H1 (cell line): ENCODE results near the gene TMEM183A. TPM values are rescaled to one million over a fixed set of nuclear protein-coding genes. Genes with fewer than 3 reads are reported as not detected.

Experiments
- CTCF ChIA-PET: fragments of 300-600 bp; sonication (Branson Sonifier 250); formaldehyde crosslinking; loops from one replicate; lab custom pipeline; 2021; ENCODE audit not compliant: partially characterized antibody; lab: Charles Lee
- POLR2A ChIA-PET: fragments of 300-600 bp; sonication (Branson Sonifier 250); formaldehyde crosslinking; loops from one replicate; lab custom pipeline; 2021; ENCODE audit warnings: inconsistent platforms; ENCODE audit not compliant: partially characterized antibody; lab: Charles Lee
- DNase-seq, 2 experiments: peaks; one replicate each; pipeline versions ENCODE4 v3.0.0 to v3.0.0-alpha.2; 2010 to 2022; ENCODE audit warnings: low spot score in 2 of 2, low read depth in 1 of 2, mixed read lengths in 1 of 2
- FAIRE-seq: peaks from 2 replicates; lab custom pipeline; 2011; peaks lifted over from hg19 to GRCh38; lab: Jason Lieb, UNC
- H2AFZ ChIP-seq: 2 replicates; pipeline ENCODE4 v1.8.1; 2012; ENCODE audit warnings: low read length, inconsistent platforms
- H2AK5ac ChIP-seq: 2 replicates; pipeline ENCODE4 v1.6.1; 2013; ENCODE audit warnings: low read depth, low read length
- H2BK120ac ChIP-seq: replicated peaks from 2 replicates; pipeline ENCODE3; 2013; ENCODE audit warnings: low read depth, low read length, inconsistent platforms
- H2BK12ac ChIP-seq: 2 replicates; pipeline ENCODE4 v1.6.1; 2013; ENCODE audit warnings: low read depth, low read length
- H2BK15ac ChIP-seq: 2 replicates; pipeline ENCODE4 v1.6.1; 2013; ENCODE audit warnings: low read length
- H2BK20ac ChIP-seq: 2 replicates; pipeline ENCODE4 v1.6.1; 2013; ENCODE audit warnings: low read length
- H2BK5ac ChIP-seq: 2 replicates; pipeline ENCODE4 v1.6.1; 2013; ENCODE audit warnings: low read depth, low read length
- H3K14ac ChIP-seq: 2 replicates; pipeline ENCODE4 v1.6.1; 2013; ENCODE audit warnings: inconsistent platforms; ENCODE audit not compliant: insufficient read length
- H3K18ac ChIP-seq: 2 replicates; pipeline ENCODE4 v1.6.1; 2013; ENCODE audit warnings: low read length; ENCODE audit errors: extremely low read depth
- H3K23ac ChIP-seq: 2 replicates; pipeline ENCODE4 v1.6.1; 2013; ENCODE audit warnings: inconsistent platforms; ENCODE audit not compliant: insufficient read length
- H3K23me2 ChIP-seq: 2 replicates; pipeline ENCODE4 v1.6.1; 2013; ENCODE audit warnings: low read depth, low read length
- H3K27ac ChIP-seq: 2 replicates; pipeline ENCODE4 v1.6.1; 2011; ENCODE audit warnings: low read depth, low read length, inconsistent platforms
- H3K27me3 ChIP-seq, 4 experiments: replicated peaks in 1 of 4; 1 replicate in 1 of 4; 2 replicates in 3 of 4; pipeline versions ENCODE4 v1.6.1 to v1.8.1; 2011 to 2013; ENCODE audit warnings: low read length in 3 of 4, mild to moderate bottlenecking in 3 of 4, inconsistent platforms in 2 of 4, mixed read lengths in 2 of 4, moderate library complexity in 1 of 4; ENCODE audit not compliant: control insufficient read depth in 3 of 4, insufficient read depth in 3 of 4; ENCODE audit errors: extremely low read depth in 1 of 4
- H3K36me3 ChIP-seq, 4 experiments: 2 replicates each; pipeline versions ENCODE4 v1.6.1 to v1.8.1; 2011 to 2013; ENCODE audit warnings: mild to moderate bottlenecking in 4 of 4, low read length in 3 of 4, moderate library complexity in 2 of 4, control low read depth in 1 of 4, inconsistent platforms in 1 of 4; ENCODE audit not compliant: insufficient read depth in 4 of 4, control insufficient read depth in 2 of 4
- H3K4ac ChIP-seq: replicated peaks from 2 replicates; pipeline ENCODE3; 2013; ENCODE audit warnings: low read length, low read depth, mixed read lengths, inconsistent platforms; ENCODE audit not compliant: insufficient read length
- H3K4me1 ChIP-seq, 4 experiments: replicated peaks in 1 of 4; 1 replicate in 1 of 4; 2 replicates in 3 of 4; pipeline versions ENCODE4 v1.6.1 to v1.8.1; 2011 to 2013; ENCODE audit warnings: low read length in 3 of 4, inconsistent platforms in 2 of 4, mixed read lengths in 1 of 4; ENCODE audit not compliant: insufficient read depth in 4 of 4, control insufficient read depth in 3 of 4
- H3K4me2 ChIP-seq, 2 experiments: 2 replicates each; pipeline versions ENCODE4 v1.6.1 to v1.8.1; 2011 to 2013; ENCODE audit warnings: low read depth in 2 of 2, low read length in 2 of 2, control low read depth in 1 of 2, inconsistent platforms in 1 of 2, mild to moderate bottlenecking in 1 of 2; ENCODE audit not compliant: insufficient read depth in 1 of 2
- H3K4me3 ChIP-seq, 4 experiments: fragments of 200-600, 300-600 bp in 1 of 4; sonication (generic), shearing (Covaris generic), sonication (Bioruptor Twin) in 1 of 4; 2 replicates each; pipeline versions ENCODE4 v1.5.1 to v1.8.1; 2011 to 2016; ENCODE audit warnings: low read length in 4 of 4, low read depth in 3 of 4, control low read depth in 2 of 4, inconsistent platforms in 2 of 4, mild to moderate bottlenecking in 2 of 4, mixed read lengths in 1 of 4, moderate library complexity in 1 of 4; ENCODE audit not compliant: insufficient read depth in 2 of 4; ENCODE audit errors: extremely low read depth in 1 of 4
- H3K56ac ChIP-seq: replicated peaks from 2 replicates; pipeline ENCODE3; 2013; ENCODE audit warnings: low read depth, mild to moderate bottlenecking, mixed read lengths, low read length, inconsistent platforms; ENCODE audit not compliant: insufficient read length
- H3K79me1 ChIP-seq: 2 replicates; pipeline ENCODE4 v1.6.1; 2013; ENCODE audit warnings: low read depth, low read length, control low read depth
- H3K79me2 ChIP-seq, 2 experiments: 2 replicates each; pipeline versions ENCODE4 v1.6.1 to v1.8.1; 2012 to 2013; ENCODE audit warnings: low read length in 2 of 2, mild to moderate bottlenecking in 2 of 2, inconsistent platforms in 1 of 2; ENCODE audit not compliant: insufficient read depth in 2 of 2, control insufficient read depth in 1 of 2
- H3K9ac ChIP-seq, 4 experiments: replicated peaks in 1 of 4; 1 replicate in 1 of 4; 2 replicates in 3 of 4; pipeline versions ENCODE4 v1.6.1 to v1.8.1; 2011 to 2013; ENCODE audit warnings: low read depth in 3 of 4, low read length in 3 of 4, control low read depth in 2 of 4, mild to moderate bottlenecking in 2 of 4, moderate library complexity in 2 of 4, inconsistent platforms in 1 of 4; ENCODE audit errors: extremely low read depth in 1 of 4
- H3K9me3 ChIP-seq, 2 experiments: 2 replicates each; pipeline versions ENCODE4 v1.6.1 to v1.8.1; 2012 to 2013; ENCODE audit warnings: mild to moderate bottlenecking in 2 of 2, moderate library complexity in 2 of 2, control low read depth in 1 of 2, inconsistent platforms in 1 of 2, low read depth in 1 of 2, low read length in 1 of 2, mixed read lengths in 1 of 2; ENCODE audit not compliant: insufficient read depth in 2 of 2
- H4K20me1 ChIP-seq, 2 experiments: replicated peaks in 1 of 2; 2 replicates each; pipeline versions ENCODE3 to v1.8.1; 2011 to 2013; ENCODE audit warnings: inconsistent platforms in 2 of 2, low read length in 2 of 2, mild to moderate bottlenecking in 1 of 2; ENCODE audit not compliant: insufficient read depth in 2 of 2, control insufficient read depth in 1 of 2
- H4K5ac ChIP-seq: 2 replicates; pipeline ENCODE4 v1.6.1; 2013; ENCODE audit warnings: low read length, low read depth, mixed read lengths, inconsistent platforms; ENCODE audit not compliant: insufficient read length
- H4K8ac ChIP-seq: 2 replicates; pipeline ENCODE4 v1.8.0; 2013; ENCODE audit warnings: mild to moderate bottlenecking, moderate library complexity, low read length, inconsistent platforms; ENCODE audit not compliant: insufficient read depth; ENCODE audit errors: extremely low read depth
- H4K91ac ChIP-seq: replicated peaks from 2 replicates; pipeline ENCODE3; 2013; ENCODE audit warnings: low read length, mixed read lengths, inconsistent platforms; ENCODE audit not compliant: insufficient read length
- CHD2 ChIP-seq: IDR thresholded peaks from 2 replicates; pipeline ENCODE4 v1.6.1; 2012; ENCODE audit warnings: low read length, improper control_type of control experiment
- FOSL1 ChIP-seq: IDR thresholded peaks from 2 replicates; pipeline ENCODE4 v1.6.1; 2011; ENCODE audit warnings: mild to moderate bottlenecking, low read depth, low read length, moderate library complexity; ENCODE audit not compliant: insufficient read depth
- JUND ChIP-seq: IDR thresholded peaks from 2 replicates; pipeline ENCODE4 v1.6.1; 2011; ENCODE audit warnings: mild to moderate bottlenecking, improper control_type of control experiment, low read length
- KDM1A ChIP-seq: fragments of 200-600, 300-600 bp; sonication (generic); IDR thresholded peaks from 2 replicates; pipeline ENCODE4 v1.7.1; 2016; ENCODE audit warnings: mild to moderate bottlenecking, low read length, borderline replicate concordance
- NANOG ChIP-seq: IDR thresholded peaks from 2 replicates; pipeline ENCODE4 v1.6.1; 2011; ENCODE audit warnings: low read length, low read depth, mild to moderate bottlenecking, inconsistent platforms; ENCODE audit not compliant: insufficient read depth, poor library complexity, severe bottlenecking
- RAD21 ChIP-seq, 2 experiments: IDR thresholded peaks in 1 of 2; conservative IDR thresholded peaks in 1 of 2; 2 replicates each; pipeline ENCODE4 v1.6.1; 2011; ENCODE audit warnings: low read depth in 2 of 2, low read length in 2 of 2, improper control_type of control experiment in 1 of 2, inconsistent platforms in 1 of 2, mild to moderate bottlenecking in 1 of 2, moderate library complexity in 1 of 2
- SIN3A ChIP-seq, 2 experiments: IDR thresholded peaks in 1 of 2; conservative IDR thresholded peaks in 1 of 2; 2 replicates each; pipeline ENCODE4 v1.6.1; 2011 to 2012; ENCODE audit warnings: low read length in 2 of 2, improper control_type of control experiment in 1 of 2, low read depth in 1 of 2, mild to moderate bottlenecking in 1 of 2
- WGBS, 2 experiments: shearing (Covaris generic) in 1 of 2; methylation state at CpG; one replicate each; pipeline versions ENCODE4 v1.1.6 to v1.1.7; 2013 to 2015; ENCODE audit warnings: low lambda C conversion rate in 2 of 2, mixed read lengths in 2 of 2, inconsistent platforms in 1 of 2, low coverage in 1 of 2, missing lambda C conversion rate in 1 of 2; ENCODE audit not compliant: insufficient replicate concordance in 2 of 2, insufficient coverage in 1 of 2, insufficient read length in 1 of 2; ENCODE audit errors: extremely low coverage in 1 of 2, missing lambda C conversion rate in 1 of 2; 5-methylcytosine and 5-hydroxymethylcytosine counted together
- polyA plus RNA-seq, 7 experiments: library from polyadenylated mRNA; depleted of rRNA in 3 of 7; stranded (reverse) in 5 of 7; unstranded in 2 of 7; fragments of >200 nt in 5 of 7; fragments of 200-250 nt in 2 of 7; gene quantifications; 1 replicate in 5 of 7; 2 replicates in 1 of 7; 4 replicates in 1 of 7; pipeline versions ENCODE4 v1.2.1 to v1.2.3, GENCODE V29; 2011 to 2013; ENCODE audit warnings: missing spikeins in 2 of 7, mixed read lengths in 2 of 7
- total RNA-seq: library from RNA; stranded (reverse); fragmentation: NEBNext Ultra II Directional; extraction: Animal tissue kit (Norgen Biotek cat#: 25700); gene quantifications from 2 replicates; pipeline ENCODE4 v1.2.1, GENCODE V29; 2021
- TF ChIP-seq, protein P1 (sequence below), 3 experiments: IDR thresholded peaks; 1 replicate in 2 of 3; 2 replicates in 1 of 3; pipeline versions ENCODE4 v1.5.1 to v1.6.1; 2011; ENCODE audit warnings: low read length in 3 of 3, mild to moderate bottlenecking in 3 of 3, inconsistent platforms in 2 of 3, low read depth in 1 of 3, moderate library complexity in 1 of 3; ENCODE audit not compliant: insufficient read depth in 1 of 3; ENCODE audit errors: control extremely low read depth in 1 of 3
- TF ChIP-seq, protein P2 (sequence below): IDR thresholded peaks from 2 replicates; pipeline ENCODE4 v1.6.1; 2012; ENCODE audit warnings: inconsistent platforms

Gene TMEM183A
- total and polyA plus RNA-seq, 2 of the 8 experiments (the other 6 are each of a cell fraction or from before 2014, with no cell fraction given), result 107 to 173 TPM

DNA sequence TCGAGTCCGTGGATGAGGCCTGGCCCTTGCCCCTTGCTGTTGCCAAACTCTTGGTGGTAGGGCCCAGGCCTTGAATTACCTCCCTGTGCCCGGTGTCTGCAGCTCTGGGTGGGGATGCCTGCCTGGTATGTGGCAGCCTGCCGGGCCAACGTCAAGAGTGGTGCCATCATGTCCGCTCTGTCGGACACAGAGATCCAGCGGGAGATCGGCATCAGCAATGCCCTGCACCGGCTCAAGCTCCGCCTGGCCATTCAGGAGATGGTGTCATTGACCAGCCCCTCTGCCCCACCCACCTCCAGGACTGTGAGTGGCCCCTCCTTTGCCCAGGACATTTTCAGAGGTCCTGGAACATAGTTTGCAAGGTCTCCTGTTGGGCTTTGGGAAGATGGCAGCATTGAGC is 52.9 kb downstream of the TMEM183A start:
- H3K79me2 ChIP-seq, result no peaks in the 10 kb centered on the region
- no peak overlapping the region for H4K91ac ChIP-seq
- ChIA-PET POLR2A (no interaction called here), CTCF (interaction anchor here (7.6 to 49.7 kb wide), 7 partner anchors 4 to 208 kb away, joined by 48 to 1089 read pairs (median 198); partner anchors contain the start of genes ADORA1, MYOG and PPFIA4)
- no peaks in the 10 kb centered on the region for H3K9me3 ChIP-seq
- H3K4me2 ChIP-seq, result no peak overlapping the region
- H3K23me2 ChIP-seq, result no peaks in the 10 kb centered on the region
- H2AK5ac ChIP-seq, result no peak overlapping the region
- H3K4me1 ChIP-seq, result peaks cover under 1 to 5% (median 4%) of the 10 kb centered on the region in 4 experiments; a peak in 6 of 7 replicates
- H2BK120ac ChIP-seq, result no peak overlapping the region
- no peak overlapping the region for H2BK20ac ChIP-seq
- FAIRE-seq, result no peak
- H2BK15ac ChIP-seq, result no peak overlapping the region
- 97% methylated on average over 11 of the region's 11 CpGs; no CpG with 5 or more reads in 1 of the 2 experiments for WGBS, 2 experiments
- H3K4ac ChIP-seq, result no peak overlapping the region
- TF ChIP-seq, protein P1, sequence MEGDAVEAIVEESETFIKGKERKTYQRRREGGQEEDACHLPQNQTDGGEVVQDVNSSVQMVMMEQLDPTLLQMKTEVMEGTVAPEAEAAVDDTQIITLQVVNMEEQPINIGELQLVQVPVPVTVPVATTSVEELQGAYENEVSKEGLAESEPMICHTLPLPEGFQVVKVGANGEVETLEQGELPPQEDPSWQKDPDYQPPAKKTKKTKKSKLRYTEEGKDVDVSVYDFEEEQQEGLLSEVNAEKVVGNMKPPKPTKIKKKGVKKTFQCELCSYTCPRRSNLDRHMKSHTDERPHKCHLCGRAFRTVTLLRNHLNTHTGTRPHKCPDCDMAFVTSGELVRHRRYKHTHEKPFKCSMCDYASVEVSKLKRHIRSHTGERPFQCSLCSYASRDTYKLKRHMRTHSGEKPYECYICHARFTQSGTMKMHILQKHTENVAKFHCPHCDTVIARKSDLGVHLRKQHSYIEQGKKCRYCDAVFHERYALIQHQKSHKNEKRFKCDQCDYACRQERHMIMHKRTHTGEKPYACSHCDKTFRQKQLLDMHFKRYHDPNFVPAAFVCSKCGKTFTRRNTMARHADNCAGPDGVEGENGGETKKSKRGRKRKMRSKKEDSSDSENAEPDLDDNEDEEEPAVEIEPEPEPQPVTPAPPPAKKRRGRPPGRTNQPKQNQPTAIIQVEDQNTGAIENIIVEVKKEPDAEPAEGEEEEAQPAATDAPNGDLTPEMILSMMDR (IDR thresholded peaks at IDR 0.05; ENCODE audit: control extremely low read depth in 1 of 3, insufficient read depth in 1 of 3, low read depth in 1 of 3, low read length in 3 of 3), result no peak
- TF ChIP-seq RAD21 (IDR thresholded peaks at IDR 0.05 in 1 of 2, conservative IDR thresholded peaks at IDR 0.05 in 1 of 2; ENCODE audit: low read depth in 2 of 2, low read length in 2 of 2) (no peak), SIN3A (conservative IDR thresholded peaks at IDR 0.05 in 1 of 2, IDR thresholded peaks at IDR 0.05 in 1 of 2; ENCODE audit: low read depth in 1 of 2, low read length in 2 of 2) (no peak), JUND (no peak), CHD2 (no peak), FOSL1 (no peak), KDM1A (no peak), NANOG (no peak)
- TF ChIP-seq, protein P2, sequence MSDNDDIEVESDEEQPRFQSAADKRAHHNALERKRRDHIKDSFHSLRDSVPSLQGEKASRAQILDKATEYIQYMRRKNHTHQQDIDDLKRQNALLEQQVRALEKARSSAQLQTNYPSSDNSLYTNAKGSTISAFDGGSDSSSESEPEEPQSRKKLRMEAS, result no peak
- no peak overlapping the region for H3K18ac ChIP-seq
- no peak overlapping the region for H4K8ac ChIP-seq
- no peaks in the 10 kb centered on the region for H3K27me3 ChIP-seq
- H3K56ac ChIP-seq, result no peak overlapping the region
- no peak overlapping the region for H3K23ac ChIP-seq
- no peak overlapping the region for H3K4me3 ChIP-seq
- no peak overlapping the region for H3K14ac ChIP-seq
- no peak for DNase-seq
- H3K79me1 ChIP-seq, result no peaks in the 10 kb centered on the region
- no peaks in the 10 kb centered on the region for H4K20me1 ChIP-seq
- no peak overlapping the region for H2BK12ac ChIP-seq
- no peak overlapping the region for H4K5ac ChIP-seq
- no peak overlapping the region for H3K9ac ChIP-seq
- H3K36me3 ChIP-seq, result peaks cover 0 to 3% (median 0%) of the 10 kb centered on the region in 4 experiments; a peak in 2 of 8 replicates
- H3K27ac ChIP-seq, result no peak overlapping the region
- no peak overlapping the region for H2AFZ ChIP-seq
- no peak overlapping the region for H2BK5ac ChIP-seq
